Natural killer cell (primary cell): ENCODE results near the gene COMMD1. TPM values are rescaled to one million over a fixed set of nuclear protein-coding genes. Genes with fewer than 3 reads are reported as not detected.

ENCODE experiments used
- ATAC-seq, 3 donors: fragments of 150-1000 bp in 2 of 3; fragments of 200-7000 bp in 1 of 3; cut with Tn5 transposase; 1 replicate in 1 of 3; 2 replicates in 2 of 3; pipeline ENCODE4 v1.10.0; 2021; ENCODE audit warnings: mild to moderate bottlenecking in 2 of 3, moderate library complexity in 2 of 3
- DNase-seq, 2 donors: peaks; one replicate each; pipeline versions ENCODE4 v3.0.0 to v3.0.0-alpha.2; 2013 to 2021; ENCODE audit warnings: mixed read lengths in 1 of 2
- H3K27ac ChIP-seq: one replicate; pipeline ENCODE4 v1.5.1; 2013; ENCODE audit warnings: mild to moderate bottlenecking, low read length
- H3K27me3 ChIP-seq: one replicate; pipeline ENCODE4 v1.6.1; 2013; ENCODE audit warnings: low read length; ENCODE audit not compliant: control insufficient read depth, insufficient read depth
- H3K36me3 ChIP-seq: one replicate; pipeline ENCODE4 v1.6.1; 2013; ENCODE audit warnings: low read length; ENCODE audit not compliant: control insufficient read depth, insufficient read depth
- H3K4me1 ChIP-seq: one replicate; pipeline ENCODE4 v1.6.1; 2013; ENCODE audit warnings: low read length; ENCODE audit not compliant: control insufficient read depth, insufficient read depth
- H3K4me3 ChIP-seq: one replicate; pipeline ENCODE4 v1.5.1; 2013; ENCODE audit warnings: low read length
- H3K9me3 ChIP-seq: one replicate; pipeline ENCODE4 v1.6.1; 2013; ENCODE audit warnings: low read length; ENCODE audit not compliant: control insufficient read depth, insufficient read depth
- H3K27ac Mint-ChIP-seq, 2 donors: one replicate each; pipeline ENCODE4 v1.8.0; 2022; ENCODE audit warnings: mild to moderate bottlenecking in 2 of 2, mixed read lengths in 2 of 2, moderate library complexity in 1 of 2
- H3K27me3 Mint-ChIP-seq, 2 donors: one replicate each; pipeline ENCODE4 v1.8.0; 2022; ENCODE audit warnings: low read depth in 2 of 2, mixed read lengths in 2 of 2
- H3K36me3 Mint-ChIP-seq: one replicate; pipeline ENCODE4 v1.8.0; 2022; ENCODE audit warnings: mixed read lengths
- H3K4me1 Mint-ChIP-seq, 2 donors: one replicate each; pipeline ENCODE4 v1.8.0; 2022; ENCODE audit warnings: mixed read lengths in 2 of 2
- H3K4me3 Mint-ChIP-seq: one replicate; pipeline ENCODE4 v1.8.0; 2022; ENCODE audit warnings: mild to moderate bottlenecking, moderate library complexity, mixed read lengths
- H3K9me3 Mint-ChIP-seq, 2 donors: one replicate each; pipeline ENCODE4 v1.8.0; 2022; ENCODE audit warnings: mixed read lengths in 2 of 2
- WGBS: methylation state at CpG from one replicate; pipeline ENCODE4 v1.1.7; 2013; ENCODE audit warnings: missing lambda C conversion rate; ENCODE audit not compliant: insufficient coverage; 5-methylcytosine and 5-hydroxymethylcytosine counted together
- intact Hi-C: fragments of 100-400 bp; cut with micrococcal nuclease; formaldehyde crosslinking; loops from one replicate; pipeline ENCODE4 v1.14.2; 2022
- total RNA-seq, 4 donors: library from RNA; stranded (reverse); fragments of 120-200 nt in 1 of 4; gene quantifications; one replicate each; pipeline versions ENCODE4 v1.2.3 to v1.2.4, GENCODE V29; 2013 to 2022
- TF ChIP-seq, protein P1 (sequence below): fragments of 200-600 bp; IDR thresholded peaks from one replicate; pipeline ENCODE4 v1.8.0; 2022; ENCODE audit warnings: antibody characterized with exemption

COMMD1 gene
- total RNA-seq, 3 donors from 2014 or later (not counting 1 experiment from before 2014, with no cell fraction given) = 24.3 to 36.7 (median 27.2) TPM

DNA sequence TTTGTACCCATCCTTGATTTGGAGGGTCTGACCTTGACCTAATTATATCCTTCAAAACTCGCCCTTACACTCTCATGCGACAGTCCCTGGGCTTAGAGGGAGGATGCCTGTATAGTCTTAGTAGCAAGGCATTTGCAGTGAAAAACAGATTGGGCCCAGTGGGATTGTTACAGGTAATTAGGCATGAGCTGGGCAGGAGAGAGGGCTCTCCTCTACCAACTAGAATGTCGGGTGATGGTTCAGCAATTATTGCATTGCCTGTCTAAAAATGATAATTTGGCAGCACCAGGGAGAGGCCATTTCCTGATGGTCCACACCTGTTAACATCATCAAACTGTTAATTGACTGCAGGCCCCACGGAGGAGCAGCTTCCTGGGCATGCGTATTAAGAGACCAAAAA lies 32.4 kb downstream of the COMMD1 start:
- Mint-ChIP-seq H3K27ac (no peak overlapping the region), H3K9me3 (no peaks in the 10 kb centered on the region), H3K27me3 (no peaks in the 10 kb centered on the region), H3K4me1 (peaks cover 0 to 5% of the 10 kb centered on the region in 2 donors), H3K36me3 (peaks cover 6% of the 10 kb centered on the region), H3K4me3 (no peak overlapping the region)
- ATAC-seq = no peak
- Histone ChIP-seq H3K36me3 (no peaks in the 10 kb centered on the region), H3K9me3 (no peaks in the 10 kb centered on the region), H3K27me3 (no peaks in the 10 kb centered on the region), H3K4me3 (no peak overlapping the region), H3K4me1 (no peaks in the 10 kb centered on the region), H3K27ac (no peak overlapping the region)
- WGBS = 85% methylated on average over 5 of the region's 5 CpGs
- DNase-seq = no peak
- TF ChIP-seq, protein P1, sequence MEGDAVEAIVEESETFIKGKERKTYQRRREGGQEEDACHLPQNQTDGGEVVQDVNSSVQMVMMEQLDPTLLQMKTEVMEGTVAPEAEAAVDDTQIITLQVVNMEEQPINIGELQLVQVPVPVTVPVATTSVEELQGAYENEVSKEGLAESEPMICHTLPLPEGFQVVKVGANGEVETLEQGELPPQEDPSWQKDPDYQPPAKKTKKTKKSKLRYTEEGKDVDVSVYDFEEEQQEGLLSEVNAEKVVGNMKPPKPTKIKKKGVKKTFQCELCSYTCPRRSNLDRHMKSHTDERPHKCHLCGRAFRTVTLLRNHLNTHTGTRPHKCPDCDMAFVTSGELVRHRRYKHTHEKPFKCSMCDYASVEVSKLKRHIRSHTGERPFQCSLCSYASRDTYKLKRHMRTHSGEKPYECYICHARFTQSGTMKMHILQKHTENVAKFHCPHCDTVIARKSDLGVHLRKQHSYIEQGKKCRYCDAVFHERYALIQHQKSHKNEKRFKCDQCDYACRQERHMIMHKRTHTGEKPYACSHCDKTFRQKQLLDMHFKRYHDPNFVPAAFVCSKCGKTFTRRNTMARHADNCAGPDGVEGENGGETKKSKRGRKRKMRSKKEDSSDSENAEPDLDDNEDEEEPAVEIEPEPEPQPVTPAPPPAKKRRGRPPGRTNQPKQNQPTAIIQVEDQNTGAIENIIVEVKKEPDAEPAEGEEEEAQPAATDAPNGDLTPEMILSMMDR = no peak
- intact Hi-C loops = no loop called here

GRCh38 chr2:61938511-61938910 lies 33.0 kb downstream of the COMMD1 start:
- TF ChIP-seq, protein P1 = no peak
- no peaks in the 10 kb centered on the region for H3K4me1 ChIP-seq
- no peaks in the 10 kb centered on the region for H3K9me3 ChIP-seq
- WGBS = 95% methylated on average over 3 of the region's 3 CpGs
- DNase-seq = no peak
- H3K27ac Mint-ChIP-seq = no peak overlapping the region
- H3K27me3 Mint-ChIP-seq = no peaks in the 10 kb centered on the region
- no peak overlapping the region for H3K4me3 ChIP-seq
- no peaks in the 10 kb centered on the region for H3K36me3 ChIP-seq
- intact Hi-C loops = no loop called here
- H3K36me3 Mint-ChIP-seq = peaks cover 6% of the 10 kb centered on the region
- no peak overlapping the region for H3K27ac ChIP-seq
- H3K9me3 Mint-ChIP-seq = no peaks in the 10 kb centered on the region
- no peak overlapping the region for H3K4me3 Mint-ChIP-seq
- H3K27me3 ChIP-seq = no peaks in the 10 kb centered on the region
- no peak for ATAC-seq
- H3K4me1 Mint-ChIP-seq = peaks cover 0 to 4% of the 10 kb centered on the region in 2 donors

- WGBS = 90% methylated on average over 2 of the region's 2 CpGs
- H3K27ac Mint-ChIP-seq = no peak overlapping the region
- no peak overlapping the region for H3K27ac ChIP-seq
- H3K27me3 Mint-ChIP-seq = no peaks in the 10 kb centered on the region
- H3K4me1 ChIP-seq = no peaks in the 10 kb centered on the region
- H3K4me3 Mint-ChIP-seq = no peak overlapping the region
- no peaks in the 10 kb centered on the region for H3K36me3 ChIP-seq
- no peaks in the 10 kb centered on the region for H3K27me3 ChIP-seq
- no peak for DNase-seq
- no peaks in the 10 kb centered on the region for H3K9me3 Mint-ChIP-seq
- H3K36me3 Mint-ChIP-seq = no peaks in the 10 kb centered on the region
- peaks cover 0 to 4% of the 10 kb centered on the region in 2 donors for H3K4me1 Mint-ChIP-seq
- intact Hi-C loops = no loop called here
- H3K9me3 ChIP-seq = no peaks in the 10 kb centered on the region
- no peak for ATAC-seq
- H3K4me3 ChIP-seq = no peak overlapping the region
- TF ChIP-seq, protein P1 = no peak
These were observed 37.8 kb downstream of the COMMD1 start for GRCh38 chr2:61943251-61943650.

DNA sequence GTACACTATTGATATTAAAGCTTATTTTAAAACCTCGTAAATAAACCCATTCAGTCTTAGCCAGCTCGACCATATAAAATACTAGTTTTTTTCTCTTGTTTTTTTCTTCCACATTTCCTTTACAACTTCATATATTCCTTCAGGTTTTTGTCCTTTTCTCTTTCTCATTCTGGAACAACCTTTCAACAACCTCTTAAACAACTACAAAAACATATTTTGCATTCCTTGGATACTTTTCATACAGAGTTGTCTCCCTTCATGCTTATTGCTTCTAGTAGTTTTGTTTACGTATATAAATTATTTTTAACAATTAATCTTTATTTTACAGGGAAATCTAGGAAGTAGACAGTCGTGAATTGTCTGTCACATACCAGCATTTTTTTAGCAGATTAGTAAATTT lies 41.2 kb downstream of the COMMD1 start:
- WGBS = 97% methylated on average over 2 of the region's 4 CpGs
- H3K4me3 Mint-ChIP-seq = no peak overlapping the region
- no peak overlapping the region for H3K27ac ChIP-seq
- peaks cover 0 to 7% of the 10 kb centered on the region in 2 donors for H3K4me1 Mint-ChIP-seq
- no peaks in the 10 kb centered on the region for H3K9me3 ChIP-seq
- no peaks in the 10 kb centered on the region for H3K36me3 Mint-ChIP-seq
- no peak for DNase-seq
- no peaks in the 10 kb centered on the region for H3K9me3 Mint-ChIP-seq
- no peak overlapping the region for H3K4me3 ChIP-seq
- no peaks in the 10 kb centered on the region for H3K27me3 Mint-ChIP-seq
- H3K27ac Mint-ChIP-seq = no peak overlapping the region
- TF ChIP-seq, protein P1 = no peak
- ATAC-seq = no peak
- H3K27me3 ChIP-seq = no peaks in the 10 kb centered on the region
- no peaks in the 10 kb centered on the region for H3K4me1 ChIP-seq
- intact Hi-C loops = no loop called here
- no peaks in the 10 kb centered on the region for H3K36me3 ChIP-seq
